ENCODE measurements around the gene PTPRO. TPM values are rescaled to one million over a fixed set of nuclear protein-coding genes. Genes with fewer than 3 reads are reported as not detected.

Gene PTPRO
- total and polyA plus RNA-seq, 5 donors = 0.20 to 1.8 (median 1.4) TPM

DNA sequence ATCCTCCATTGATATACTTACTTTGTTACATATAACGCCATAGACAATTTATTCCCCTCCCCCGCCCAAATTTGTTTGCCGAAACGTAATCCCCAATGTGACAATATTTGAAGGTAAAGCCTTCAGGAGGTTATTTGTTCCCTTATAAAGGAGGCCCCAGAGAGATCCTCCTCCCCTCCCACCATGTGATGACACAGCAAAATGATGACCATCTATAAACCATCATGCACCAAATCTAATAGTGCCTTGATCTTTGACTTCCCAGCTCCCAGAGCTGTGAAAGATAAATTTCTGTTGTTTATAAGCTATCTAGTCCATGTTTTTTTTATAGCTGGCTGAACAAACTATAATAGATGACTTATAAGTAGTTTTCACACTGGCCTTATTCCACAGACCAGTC lies 122.2 kb downstream of the PTPRO start:
- no peak for ATAC-seq
- no peak overlapping the region for H3K4me3 ChIP-seq (ENCODE audit: low read length)
- H3K9me3 ChIP-seq (ENCODE audit: control insufficient read depth, low read length) = no peaks in the 10 kb centered on the region
- no peak overlapping the region for H3K27ac ChIP-seq (ENCODE audit: low read length)
- H3K27me3 ChIP-seq (ENCODE audit: control insufficient read depth, insufficient read depth) = no peaks in the 10 kb centered on the region
- no peak for DNase-seq
- intact Hi-C loops (cut with DNase I) = no loop called here
- H3K4me1 ChIP-seq (ENCODE audit: control insufficient read depth, insufficient read depth, low read length) = no peaks in the 10 kb centered on the region
- WGBS = 90% methylated on average over 4 of the region's 4 CpGs

DNA sequence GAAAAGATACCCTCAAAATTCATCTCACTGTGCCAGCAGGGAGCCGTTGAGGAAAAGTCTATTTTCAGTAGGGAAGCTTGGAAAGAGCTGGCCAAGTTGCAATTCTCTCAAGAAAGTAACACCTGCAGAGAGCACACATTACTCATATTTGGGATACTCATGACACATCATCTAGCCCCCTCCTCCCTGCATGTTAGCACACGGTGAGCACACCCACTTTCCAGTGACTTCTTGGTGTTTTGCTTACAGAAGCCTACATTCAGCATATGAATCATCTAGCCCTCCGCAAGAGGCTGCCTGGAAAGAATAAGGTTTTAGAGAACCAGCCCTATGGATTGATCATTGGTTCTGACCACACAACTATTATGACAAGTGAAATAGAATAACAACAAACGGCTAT lies 124.5 kb downstream of the PTPRO start:
- H3K4me1 ChIP-seq (ENCODE audit: control insufficient read depth, insufficient read depth, low read length) = no peaks in the 10 kb centered on the region
- DNase-seq (no peak), ATAC-seq (no peak)
- no peaks in the 10 kb centered on the region for H3K27me3 ChIP-seq (ENCODE audit: control insufficient read depth, insufficient read depth)
- 70% methylated on average over 4 of the region's 4 CpGs for WGBS
- H3K4me3 ChIP-seq (ENCODE audit: low read length) = no peak overlapping the region
- no peak overlapping the region for H3K27ac ChIP-seq (ENCODE audit: low read length)
- H3K9me3 ChIP-seq (ENCODE audit: control insufficient read depth, low read length) = no peaks in the 10 kb centered on the region
- intact Hi-C loops (cut with DNase I) = no loop called here

DNA sequence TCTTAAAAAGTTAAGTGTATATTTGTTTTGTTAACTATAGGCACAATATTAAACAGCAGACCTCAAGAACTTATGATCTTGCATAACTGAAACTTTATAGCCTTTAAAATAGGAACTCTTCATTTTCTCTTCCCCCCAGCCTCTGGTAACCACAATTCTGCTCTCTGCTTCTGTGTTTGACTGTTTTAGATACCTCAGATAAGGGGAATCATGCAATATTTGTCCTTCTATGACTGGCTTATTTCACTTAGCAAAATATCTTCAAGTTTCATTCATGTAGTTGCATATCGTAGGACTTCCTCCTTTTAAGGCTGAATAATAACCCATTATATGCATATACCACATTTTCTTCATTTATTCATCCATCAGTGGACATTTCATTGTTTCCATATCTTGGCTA lies 131.3 kb downstream of the PTPRO start:
- DNase-seq (no peak), ATAC-seq (no peak)
- whole genome bisulfite sequencing = 34% methylated on average over 1 of the region's 1 CpG
- H3K9me3 ChIP-seq (ENCODE audit: control insufficient read depth, low read length) = no peaks in the 10 kb centered on the region
- intact Hi-C loops (cut with DNase I) = no loop called here
- H3K27ac ChIP-seq (ENCODE audit: low read length) = no peak overlapping the region
- H3K4me3 ChIP-seq (ENCODE audit: low read length) = no peak overlapping the region
- H3K27me3 ChIP-seq (ENCODE audit: control insufficient read depth, insufficient read depth) = no peaks in the 10 kb centered on the region
- no peaks in the 10 kb centered on the region for H3K4me1 ChIP-seq (ENCODE audit: control insufficient read depth, insufficient read depth, low read length)

DNA sequence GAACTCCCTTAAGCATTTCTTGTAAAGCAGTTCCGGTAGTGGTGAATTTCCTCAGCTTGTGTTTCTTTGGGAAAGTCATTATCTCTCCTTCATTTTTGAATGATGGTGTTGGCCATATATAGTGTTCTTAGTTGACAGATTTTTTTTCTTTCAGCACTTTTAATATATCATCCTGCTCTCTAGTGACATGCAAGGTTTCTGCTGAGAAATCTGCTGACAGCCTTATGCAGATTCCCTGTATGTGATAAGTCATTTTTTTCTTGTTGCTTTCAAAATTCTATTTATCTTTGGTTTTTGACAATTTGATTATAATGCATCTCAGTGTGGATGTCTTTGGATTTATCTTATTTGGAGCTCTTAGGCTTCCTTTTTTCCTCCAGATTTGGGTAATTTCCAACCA lies 135.7 kb downstream of the PTPRO start:
- no peaks in the 10 kb centered on the region for H3K27me3 ChIP-seq (ENCODE audit: control insufficient read depth, insufficient read depth)
- no peaks in the 10 kb centered on the region for H3K4me1 ChIP-seq (ENCODE audit: control insufficient read depth, insufficient read depth, low read length)
- ATAC-seq = no peak
- no peak overlapping the region for H3K27ac ChIP-seq (ENCODE audit: low read length)
- no peak for DNase-seq
- no peak overlapping the region for H3K4me3 ChIP-seq (ENCODE audit: low read length)
- intact Hi-C loops (cut with DNase I) = no loop called here
- no peaks in the 10 kb centered on the region for H3K9me3 ChIP-seq (ENCODE audit: control insufficient read depth, low read length)
- 77% methylated on average over 1 of the region's 1 CpG for WGBS

DNA sequence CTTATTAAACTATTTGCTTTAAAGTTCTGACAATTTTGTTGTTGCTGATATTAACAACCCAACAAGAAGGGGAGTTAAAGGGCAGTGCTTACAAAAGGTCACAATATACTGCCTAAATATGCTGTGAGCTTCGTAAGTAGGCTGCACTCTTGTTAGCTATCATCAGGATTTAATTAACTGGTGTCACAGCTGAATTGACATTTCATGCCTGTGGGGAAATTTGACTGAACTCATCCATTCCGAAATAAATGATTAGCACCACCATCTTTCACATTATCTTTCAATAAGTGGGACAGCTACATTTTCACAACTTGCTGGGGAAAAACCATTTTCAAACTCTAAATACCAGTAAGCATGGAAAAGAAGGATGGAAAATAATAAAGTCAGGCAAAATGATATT lies 146.6 kb downstream of the PTPRO start:
- Histone ChIP-seq H3K9me3 (ENCODE audit: control insufficient read depth, low read length) (no peaks in the 10 kb centered on the region), H3K27ac (ENCODE audit: low read length) (no peak overlapping the region), H3K4me1 (ENCODE audit: control insufficient read depth, insufficient read depth, low read length) (no peaks in the 10 kb centered on the region), H3K27me3 (ENCODE audit: control insufficient read depth, insufficient read depth) (no peaks in the 10 kb centered on the region), H3K4me3 (ENCODE audit: low read length) (no peak overlapping the region)
- DNase-seq (no peak), ATAC-seq (no peak)
- intact Hi-C loops (cut with DNase I) = no loop called here
- 58% methylated on average over 2 of the region's 2 CpGs for whole genome bisulfite sequencing

DNA sequence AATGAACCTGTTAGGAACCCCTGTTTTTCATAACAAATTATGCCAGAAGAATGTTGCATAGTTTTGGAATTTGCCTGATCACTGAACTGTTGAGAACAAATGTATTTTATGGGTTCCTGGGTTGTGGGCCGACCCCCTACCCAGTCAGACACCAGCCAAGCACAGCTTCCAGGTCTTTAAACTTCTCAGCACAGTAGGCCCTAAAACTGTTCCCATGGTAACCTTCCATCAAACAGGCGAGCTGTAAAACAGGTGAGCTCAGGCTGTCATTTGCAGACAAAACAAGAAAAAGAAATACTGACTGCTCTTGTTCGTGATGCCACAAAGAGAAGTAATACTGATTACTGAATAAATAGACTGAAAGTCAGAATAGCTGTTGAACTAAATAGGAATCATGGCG lies 147.0 kb downstream of the PTPRO start:
- H3K4me1 ChIP-seq (ENCODE audit: control insufficient read depth, insufficient read depth, low read length) = no peaks in the 10 kb centered on the region
- ATAC-seq = no peak
- no peaks in the 10 kb centered on the region for H3K9me3 ChIP-seq (ENCODE audit: control insufficient read depth, low read length)
- H3K4me3 ChIP-seq (ENCODE audit: low read length) = no peak overlapping the region
- WGBS = 63% methylated on average over 4 of the region's 4 CpGs
- no peaks in the 10 kb centered on the region for H3K27me3 ChIP-seq (ENCODE audit: control insufficient read depth, insufficient read depth)
- intact Hi-C loops (cut with DNase I) = no loop called here
- no peak overlapping the region for H3K27ac ChIP-seq (ENCODE audit: low read length)
- DNase-seq = no peak

DNA sequence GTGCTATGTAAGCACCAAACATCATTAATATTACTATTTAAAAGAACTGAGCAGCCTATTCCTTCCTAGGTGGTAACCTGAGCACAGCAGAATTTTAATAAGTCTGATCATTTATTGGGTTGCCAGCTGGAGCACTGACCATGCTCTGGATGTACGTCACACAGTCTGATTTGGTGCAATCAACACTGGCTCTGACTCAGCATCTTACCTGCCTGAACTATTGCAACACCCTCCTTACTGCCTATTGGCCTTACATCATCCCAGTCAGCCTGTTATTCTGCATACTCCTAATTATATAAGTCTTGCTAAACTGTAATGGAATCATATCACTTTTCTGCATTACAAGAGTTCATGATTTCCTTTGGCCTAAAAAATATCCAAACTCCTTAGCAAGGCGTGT lies 149.7 kb downstream of the PTPRO start:
- Histone ChIP-seq H3K4me3 (ENCODE audit: low read length) (no peak overlapping the region), H3K9me3 (ENCODE audit: control insufficient read depth, low read length) (no peaks in the 10 kb centered on the region), H3K4me1 (ENCODE audit: control insufficient read depth, insufficient read depth, low read length) (no peaks in the 10 kb centered on the region), H3K27me3 (ENCODE audit: control insufficient read depth, insufficient read depth) (no peaks in the 10 kb centered on the region), H3K27ac (ENCODE audit: low read length) (no peak overlapping the region)
- intact Hi-C loops (cut with DNase I) = no loop called here
- no peak for ATAC-seq
- WGBS = 60% methylated on average over 2 of the region's 2 CpGs
- no peak for DNase-seq

DNA sequence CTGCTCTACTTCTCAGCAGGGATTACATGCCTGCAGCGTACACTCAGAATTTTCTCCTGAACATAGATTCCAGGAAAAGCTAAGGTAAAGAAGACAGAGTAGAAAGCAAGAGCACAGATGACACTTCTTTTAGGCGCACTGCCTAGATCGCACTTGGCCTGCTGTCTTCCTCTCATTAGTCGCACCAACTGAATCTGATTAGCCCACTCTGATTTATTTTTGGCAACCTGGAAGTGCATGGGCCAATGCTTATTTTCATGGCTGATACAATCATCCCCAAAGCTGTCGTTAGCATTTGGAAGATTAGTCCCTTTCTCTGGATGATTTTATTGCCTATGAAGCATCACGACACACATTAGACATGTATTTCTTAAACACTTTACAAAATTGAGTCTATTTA lies 152.5 kb downstream of the PTPRO start:
- no peaks in the 10 kb centered on the region for H3K4me1 ChIP-seq (ENCODE audit: control insufficient read depth, insufficient read depth, low read length)
- no peak overlapping the region for H3K27ac ChIP-seq (ENCODE audit: low read length)
- ATAC-seq (no peak), DNase-seq (no peak)
- intact Hi-C loops (cut with DNase I) = no loop called here
- H3K4me3 ChIP-seq (ENCODE audit: low read length) = no peak overlapping the region
- H3K27me3 ChIP-seq (ENCODE audit: control insufficient read depth, insufficient read depth) = no peaks in the 10 kb centered on the region
- H3K9me3 ChIP-seq (ENCODE audit: control insufficient read depth, low read length) = no peaks in the 10 kb centered on the region
- WGBS = 61% methylated on average over 6 of the region's 6 CpGs

DNA sequence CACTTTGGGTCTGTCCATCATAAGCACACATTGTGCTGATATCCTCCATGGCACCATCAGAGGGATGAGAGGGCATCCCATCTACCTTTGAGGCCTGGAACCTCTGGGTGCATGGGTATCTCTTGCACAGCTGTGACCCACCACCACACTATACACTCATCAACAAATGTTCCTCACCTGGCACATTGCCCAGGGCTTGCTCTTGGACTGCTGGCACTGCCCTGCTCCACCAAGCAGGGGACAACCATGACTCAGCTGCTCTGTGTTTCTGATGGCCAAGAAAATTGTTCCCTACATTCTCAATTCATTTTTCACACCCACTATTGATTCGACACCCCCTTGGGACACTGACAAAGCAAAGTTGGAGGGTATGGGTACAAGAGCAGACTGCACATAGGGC lies 155.5 kb downstream of the PTPRO start:
- Histone ChIP-seq H3K27me3 (ENCODE audit: control insufficient read depth, insufficient read depth) (no peaks in the 10 kb centered on the region), H3K4me1 (ENCODE audit: control insufficient read depth, insufficient read depth, low read length) (no peaks in the 10 kb centered on the region), H3K27ac (ENCODE audit: low read length) (no peak overlapping the region), H3K4me3 (ENCODE audit: low read length) (no peak overlapping the region), H3K9me3 (ENCODE audit: control insufficient read depth, low read length) (no peaks in the 10 kb centered on the region)
- intact Hi-C loops (cut with DNase I) = no loop called here
- DNase-seq (no peak), ATAC-seq (no peak)
- 83% methylated on average over 1 of the region's 1 CpG for WGBS

DNA sequence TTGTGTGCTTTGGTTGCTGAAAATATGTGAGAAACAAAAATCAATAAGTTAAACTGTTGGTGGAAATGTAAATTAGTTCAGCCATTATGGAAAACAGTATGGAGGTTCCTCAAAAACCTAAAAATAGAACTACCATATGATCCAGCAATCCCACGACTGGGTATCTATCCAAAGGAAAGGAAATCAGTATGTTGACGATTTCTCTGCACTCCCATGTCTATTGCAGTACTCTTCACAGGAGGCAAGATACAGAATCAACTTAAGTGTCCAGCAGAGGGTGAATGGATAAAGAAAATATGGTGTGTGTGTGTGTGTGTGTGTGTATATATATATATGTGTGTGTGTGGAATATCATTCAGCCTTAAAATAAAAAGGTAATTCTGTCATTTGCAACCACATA lies 159.5 kb downstream of the PTPRO start:
- intact Hi-C loops (cut with DNase I) = no loop called here
- H3K27me3 ChIP-seq (ENCODE audit: control insufficient read depth, insufficient read depth) = no peaks in the 10 kb centered on the region
- no peak for DNase-seq
- no peaks in the 10 kb centered on the region for H3K9me3 ChIP-seq (ENCODE audit: control insufficient read depth, low read length)
- H3K4me3 ChIP-seq (ENCODE audit: low read length) = no peak overlapping the region
- 43% methylated on average over 2 of the region's 2 CpGs for WGBS
- H3K27ac ChIP-seq (ENCODE audit: low read length) = no peak overlapping the region
- no peaks in the 10 kb centered on the region for H3K4me1 ChIP-seq (ENCODE audit: control insufficient read depth, insufficient read depth, low read length)
- ATAC-seq = no peak

DNA sequence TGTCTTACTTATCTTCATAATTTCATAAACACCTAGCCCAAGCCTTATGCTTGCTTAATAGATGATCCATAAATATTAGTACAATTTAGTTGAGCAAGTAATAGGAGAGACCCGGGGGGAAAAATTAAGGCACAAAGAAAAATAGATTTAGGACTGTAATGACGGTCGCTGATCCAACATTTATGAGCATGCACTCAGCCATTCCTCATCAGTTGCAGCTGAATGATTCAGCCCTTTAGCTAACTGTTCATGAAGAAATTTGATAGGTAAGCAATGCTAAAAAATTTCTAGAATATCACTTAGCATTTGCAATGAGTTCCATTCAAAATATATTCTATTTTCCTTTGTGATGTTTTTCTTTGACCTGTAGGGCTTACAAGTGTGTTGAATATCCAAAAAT lies 163.2 kb downstream of the PTPRO start:
- DNase-seq (no peak), ATAC-seq (no peak)
- WGBS = 86% methylated on average over 3 of the region's 3 CpGs
- no peak overlapping the region for H3K4me3 ChIP-seq (ENCODE audit: low read length)
- no peaks in the 10 kb centered on the region for H3K9me3 ChIP-seq (ENCODE audit: control insufficient read depth, low read length)
- intact Hi-C loops (cut with DNase I) = no loop called here
- H3K4me1 ChIP-seq (ENCODE audit: control insufficient read depth, insufficient read depth, low read length) = no peaks in the 10 kb centered on the region
- no peak overlapping the region for H3K27ac ChIP-seq (ENCODE audit: low read length)
- H3K27me3 ChIP-seq (ENCODE audit: control insufficient read depth, insufficient read depth) = no peaks in the 10 kb centered on the region

DNA sequence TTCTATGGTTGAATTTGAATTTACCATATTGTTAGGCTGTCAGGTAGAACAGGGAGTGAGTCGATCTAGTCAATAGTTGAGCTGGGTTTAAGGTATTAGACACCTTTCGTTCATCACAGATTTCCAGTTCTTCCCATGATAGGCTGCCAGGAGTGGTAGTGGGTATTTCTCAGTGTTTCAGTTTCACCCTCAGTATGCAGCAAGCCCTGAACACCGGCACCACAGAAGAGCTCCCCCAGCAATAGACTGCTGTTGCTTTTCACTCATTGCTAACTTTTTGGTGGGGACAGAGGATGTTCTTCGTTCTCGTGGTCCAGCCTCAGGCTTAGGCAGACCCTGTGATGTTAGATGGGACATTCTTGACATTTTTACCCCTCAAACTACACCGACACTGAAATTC lies 164.6 kb downstream of the PTPRO start:
- Histone ChIP-seq H3K27ac (ENCODE audit: low read length) (no peak overlapping the region), H3K27me3 (ENCODE audit: control insufficient read depth, insufficient read depth) (no peaks in the 10 kb centered on the region), H3K4me1 (ENCODE audit: control insufficient read depth, insufficient read depth, low read length) (no peaks in the 10 kb centered on the region), H3K9me3 (ENCODE audit: control insufficient read depth, low read length) (no peaks in the 10 kb centered on the region), H3K4me3 (ENCODE audit: low read length) (no peak overlapping the region)
- WGBS = 82% methylated on average over 6 of the region's 6 CpGs
- DNase-seq (no peak), ATAC-seq (no peak)
- intact Hi-C loops (cut with DNase I) = no loop called here

Measured in right cardiac atrium (tissue), 5 donors.